Eye (tissue), 1 donor: Measurements from ENCODE around the gene KIF26A.
A peak's percentile ranks its signal among the peaks of the same experiment; 100 is the strongest.

Experiments
- DNase-seq: peaks from one replicate; pipeline ENCODE4 v3.0.0-alpha.2; 2015

The KIF26A gene

DNA sequence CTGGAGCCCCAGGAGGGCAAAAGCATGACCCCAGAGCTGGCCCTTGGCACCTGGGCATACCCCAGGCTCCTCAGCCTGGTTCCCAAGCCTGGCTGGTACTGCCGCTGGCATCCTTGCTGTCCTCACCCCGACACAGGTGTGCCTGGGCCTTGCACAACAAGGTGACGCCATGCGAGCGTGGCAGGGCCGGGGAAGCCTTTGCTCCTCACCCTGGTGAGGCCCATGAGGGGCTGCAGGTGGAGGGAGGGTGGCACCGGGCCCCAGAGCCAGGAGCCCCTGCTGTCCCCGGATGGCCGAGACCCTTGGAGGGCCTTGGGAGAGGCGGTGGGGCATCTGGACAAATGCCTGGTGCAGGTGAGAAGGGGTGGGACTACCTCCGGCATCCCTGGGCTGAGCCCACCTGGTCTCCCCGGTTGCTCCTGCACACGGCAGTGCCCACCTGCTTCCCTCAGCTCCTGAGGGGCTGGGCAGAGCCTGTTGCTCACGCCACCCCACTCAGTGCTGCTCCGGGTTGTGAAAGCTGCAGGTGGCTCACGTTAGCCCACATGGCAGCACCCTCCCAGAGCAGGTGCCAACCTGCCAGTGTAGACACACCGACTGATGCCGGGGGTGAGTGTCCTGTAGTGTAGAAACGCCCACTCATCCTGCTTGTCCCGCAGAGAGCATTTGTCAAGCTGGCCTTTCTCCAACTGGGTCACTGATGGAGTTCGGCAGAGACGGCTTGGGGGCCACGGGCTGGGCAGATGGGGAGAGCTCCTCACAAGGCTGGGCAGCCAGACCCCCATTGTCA, 24.6 kb upstream of the KIF26A start:
- no peak for DNase-seq

GRCh38 chr14:104114421-104115130, 23.8 kb upstream of the KIF26A start:
- no peak for DNase-seq

DNA sequence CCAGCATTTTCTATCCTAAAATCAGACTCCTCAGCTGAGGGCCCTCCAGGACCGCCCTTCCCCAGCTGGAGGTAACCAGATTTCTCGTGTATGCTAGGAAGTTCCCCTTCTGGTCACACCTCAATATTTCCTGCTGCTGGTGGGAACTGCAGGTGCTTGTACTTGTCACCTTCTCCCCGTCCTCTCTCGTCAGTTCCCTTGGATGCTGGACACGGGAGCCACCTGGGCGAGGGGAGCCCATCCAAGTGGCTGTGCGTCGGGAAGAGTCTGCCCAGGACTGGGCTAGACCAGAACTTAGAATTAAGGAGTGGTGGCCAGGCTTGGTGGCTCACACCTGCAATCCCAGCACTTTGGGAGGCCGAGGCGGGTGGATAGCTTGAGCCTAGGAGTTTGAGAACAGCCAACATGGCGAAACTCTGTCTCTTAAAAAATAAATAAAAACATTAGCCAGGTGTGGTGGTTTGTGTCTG, 23.2 kb upstream of the KIF26A start:
- DNase-seq, result no peak

DNA sequence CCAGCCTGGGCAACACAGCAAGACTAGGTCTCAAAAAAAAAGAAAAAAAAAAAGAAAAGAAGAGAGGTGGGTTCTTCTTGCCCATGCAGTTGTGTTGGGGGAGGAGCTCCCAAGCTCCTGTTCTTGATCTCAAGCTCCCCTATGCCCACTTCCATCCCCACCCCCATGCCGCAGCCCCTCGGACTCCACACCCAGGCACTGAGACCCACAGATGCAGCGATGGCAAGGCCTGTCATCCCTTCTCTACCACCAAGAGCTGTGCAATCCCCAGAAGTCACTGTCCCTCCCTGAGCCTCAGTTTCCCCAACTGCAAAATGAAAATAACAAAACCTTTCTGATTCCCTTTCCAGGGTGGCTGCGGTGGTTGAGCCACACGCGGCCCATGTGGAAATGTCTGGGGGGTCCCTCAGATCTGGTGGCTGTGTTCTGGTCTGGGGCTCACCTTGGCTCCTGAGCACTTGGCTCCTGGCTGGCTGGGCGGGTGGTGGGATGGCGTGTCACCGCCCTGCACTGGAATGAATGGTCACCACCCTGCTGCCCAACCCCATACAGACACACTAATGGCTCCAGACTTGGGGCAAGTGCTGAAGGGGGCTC, 22.6 kb upstream of the KIF26A start:
- no peak for DNase-seq

- no peak for DNase-seq
Observed at GRCh38 chr14:104116288-104116755, 22.1 kb upstream of the KIF26A start.

- DNase-seq, result peak; percentile 35
Observed at GRCh38 chr14:104116756-104117340, 21.5 kb upstream of the KIF26A start.

GRCh38 chr14:104117341-104118005, 20.9 kb upstream of the KIF26A start:
- DNase-seq, result no peak

DNA sequence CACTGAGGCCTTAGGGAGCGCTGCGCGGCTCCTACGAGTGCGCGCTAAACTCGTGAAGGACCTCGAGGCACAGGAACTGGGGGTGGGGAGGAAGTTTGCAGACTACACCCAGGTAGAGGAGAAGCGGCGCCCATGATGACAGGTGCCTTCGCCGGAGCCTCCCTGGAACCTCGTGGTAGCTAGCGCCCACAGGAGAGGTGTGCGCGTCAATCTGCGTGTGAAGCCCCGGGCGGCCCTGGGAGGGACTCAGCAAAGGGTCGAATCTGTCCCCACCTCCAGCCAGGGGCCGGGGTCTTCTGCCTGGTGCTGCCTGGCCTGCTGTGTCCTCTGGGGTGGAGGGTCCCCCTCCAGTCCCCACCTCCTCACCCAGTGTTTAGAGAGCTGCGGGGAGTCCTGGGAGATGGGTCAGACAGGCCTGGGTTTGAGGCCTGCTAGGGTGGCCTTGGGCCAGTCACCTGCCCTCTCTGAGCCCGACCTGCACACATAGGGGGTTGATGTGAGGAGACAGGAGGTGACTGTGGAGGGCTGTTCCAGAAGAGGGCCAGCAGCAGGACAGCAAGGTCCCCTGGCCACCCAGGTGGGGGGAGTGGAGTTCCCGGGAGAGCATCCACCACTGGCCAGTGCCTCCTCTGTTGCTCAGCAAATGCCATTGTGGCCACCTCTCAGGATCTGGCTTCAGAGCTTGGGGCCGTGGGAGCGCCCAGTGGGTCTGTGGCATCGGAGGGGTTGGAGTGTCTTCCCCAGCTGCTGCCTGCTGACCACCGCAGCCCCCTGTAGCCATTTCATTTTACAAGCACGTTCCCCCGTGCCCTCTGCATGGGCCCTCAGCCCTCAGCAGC, 20.2 kb upstream of the KIF26A start:
- DNase-seq, result no peak

GRCh38 chr14:104119119-104119487, 19.3 kb upstream of the KIF26A start:
- DNase-seq, result no peak

GRCh38 chr14:104119488-104120251, 18.7 kb upstream of the KIF26A start:
- no peak for DNase-seq

DNA sequence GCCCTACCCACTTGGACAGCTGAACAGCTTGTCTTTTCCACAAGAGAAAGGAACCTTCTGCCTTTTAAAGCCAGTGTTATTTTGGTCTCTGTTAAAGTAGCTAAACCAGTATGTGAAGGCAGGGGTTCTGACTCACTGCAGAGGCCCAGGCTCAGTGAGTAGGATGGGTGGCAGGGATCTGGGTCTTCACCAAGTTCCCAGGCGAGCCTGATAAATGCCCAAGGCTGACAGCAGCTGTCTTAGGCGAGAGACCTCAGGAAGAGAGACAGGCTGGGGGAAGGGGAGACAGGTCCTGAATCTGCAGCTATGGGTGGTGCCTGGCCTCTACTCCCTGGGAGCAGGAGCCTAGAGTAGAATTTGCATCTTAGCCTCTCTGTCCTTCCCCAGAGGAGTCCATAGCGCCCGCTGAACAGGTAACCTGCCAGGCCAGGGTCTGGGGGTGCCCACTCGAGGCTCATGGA, 18.1 kb upstream of the KIF26A start:
- no peak for DNase-seq

GRCh38 chr14:104121142-104121541, 17.2 kb upstream of the KIF26A start:
- no peak for DNase-seq

DNA sequence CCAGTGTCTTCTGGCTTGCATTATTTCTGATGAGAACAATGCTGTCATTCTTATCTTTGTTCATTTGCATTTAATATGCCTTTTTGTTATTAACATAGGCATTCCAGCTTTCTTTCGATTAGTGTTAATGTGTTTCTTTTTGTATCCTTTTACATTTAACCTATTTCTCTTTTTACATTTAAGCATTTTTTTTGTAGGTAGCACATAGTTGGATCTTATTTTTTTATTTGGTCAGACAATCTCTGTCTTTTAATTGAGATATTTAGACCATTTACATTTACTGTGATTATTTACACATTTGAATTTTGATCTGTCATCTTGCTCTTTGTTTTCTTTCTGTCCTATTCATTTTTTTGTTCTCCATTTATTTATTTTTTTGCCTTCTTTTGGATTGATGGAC, 14.5 kb upstream of the KIF26A start:
- no peak for DNase-seq

- no peak for DNase-seq
Observed at GRCh38 chr14:104125011-104125410, 13.4 kb upstream of the KIF26A start.

- DNase-seq, result no peak
Observed at GRCh38 chr14:104126753-104127152, 11.6 kb upstream of the KIF26A start.

- no peak for DNase-seq
Observed at GRCh38 chr14:104128981-104129380, 9.4 kb upstream of the KIF26A start.

DNA sequence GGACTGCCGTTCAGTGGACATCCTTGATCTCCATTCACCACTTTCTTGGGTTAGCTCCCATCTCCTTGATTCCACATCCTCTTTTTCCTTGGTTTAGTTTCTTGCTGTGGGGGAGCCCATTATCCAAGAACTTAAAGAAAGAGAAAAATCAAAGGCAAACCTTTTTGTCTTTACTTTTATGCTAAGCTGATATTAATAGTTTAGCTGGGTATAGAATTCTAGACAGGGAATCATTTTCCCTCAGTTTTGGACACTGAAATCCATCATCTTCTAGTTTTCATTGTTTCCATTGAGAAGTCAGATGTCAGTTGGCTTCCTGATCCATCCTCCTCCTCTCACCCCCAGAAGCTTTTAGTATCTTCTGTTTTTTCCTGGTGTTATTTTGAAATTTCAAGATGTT, 8.8 kb upstream of the KIF26A start:
- DNase-seq, result no peak

- peak; percentile 81 for DNase-seq
Observed at GRCh38 chr14:104130974-104131651, 7.3 kb upstream of the KIF26A start.

DNA sequence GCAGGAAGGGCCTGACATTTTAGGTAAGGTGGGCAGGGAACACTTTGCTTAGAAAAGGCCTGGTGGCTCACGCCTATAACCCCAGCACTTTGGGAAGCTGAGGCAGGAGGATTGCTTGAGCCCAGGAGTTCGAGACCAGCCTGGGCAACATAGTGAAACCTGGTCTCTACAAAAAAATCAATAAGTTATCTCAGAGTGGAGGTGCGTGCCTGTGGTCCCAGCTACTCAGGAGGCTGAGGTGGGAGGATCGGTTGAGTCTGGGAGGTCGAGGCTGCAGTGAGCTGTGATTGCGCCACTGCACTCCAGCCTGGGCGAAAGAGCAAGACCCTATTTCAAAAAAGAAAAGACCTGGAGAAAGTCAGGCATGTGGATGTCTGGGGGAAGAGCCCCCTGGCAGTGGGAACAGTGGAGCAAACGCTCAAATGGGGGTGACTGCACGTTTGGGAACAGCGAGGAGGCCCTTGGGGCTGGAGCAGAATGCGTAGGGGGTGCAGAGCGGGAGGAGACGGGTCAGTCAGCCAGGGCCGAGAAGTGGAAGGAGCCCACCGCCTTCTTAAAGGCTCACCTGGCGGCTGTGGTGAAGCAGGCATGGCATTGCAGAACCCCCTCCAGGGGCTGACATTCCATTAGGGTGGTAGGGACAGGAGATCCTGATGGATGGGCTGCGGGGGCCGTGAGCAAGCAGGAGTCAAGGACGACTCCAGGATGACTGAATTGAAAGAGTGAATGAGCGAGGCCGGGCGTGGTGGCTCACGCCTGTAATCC, 6.2 kb upstream of the KIF26A start:
- DNase-seq, result no peak

- peak; percentile 58 for DNase-seq
Observed at GRCh38 chr14:104132981-104133380, 5.4 kb upstream of the KIF26A start.
